K562 (cell line): ENCODE measurements around the gene PRPSAP2. TPM values are rescaled to one million over a fixed set of nuclear protein-coding genes. Genes with fewer than 3 reads are reported as not detected.

Source experiments
- ATAC-seq: fragments of 200-7000 bp; cut with Tn5 transposase; 3 replicates; pipeline ENCODE4 v1.9.1; 2020; ENCODE audit warnings: moderate library complexity
- BruUV-seq: library from RNA; stranded (reverse); fragments of 400-500 nt; replicated peaks from 2 replicates; lab custom pipeline; 2021; lab: Mats Ljungman, UMichigan
- CTCF ChIA-PET: fragments of 300-600 bp; formaldehyde crosslinking; extraction: SDS; loops from one replicate; lab custom pipeline; 2021; ENCODE audit warnings: low intra/inter-chr PET ratio; lab: Yijun Ruan, JAX
- POLR2A ChIA-PET: fragments of 300-600, 350-650 bp; sonication (Branson Sonifier 250); formaldehyde crosslinking; extraction: SDS; loops from one replicate; lab custom pipeline; 2021; ENCODE audit warnings: antibody characterized with exemption, inconsistent platforms; lab: Yijun Ruan, JAX
- DNase-seq, 4 experiments: peaks; one replicate each; pipeline versions ENCODE4 v3.0.0 to v3.0.0-alpha.2; 2011 to 2018; ENCODE audit warnings: low spot score in 3 of 4, mixed read lengths in 3 of 4; ENCODE audit errors: extremely low read depth in 1 of 4
- FAIRE-seq: peaks from 2 replicates; lab custom pipeline; 2011; peaks lifted over from hg19 to GRCh38; lab: Jason Lieb, UNC
- H2AFZ ChIP-seq: 2 replicates; pipeline ENCODE4 v1.6.0; 2011; ENCODE audit warnings: low read depth, low read length, control low read depth, inconsistent platforms
- H3K27ac ChIP-seq: fragments of 200-600 bp; 3 replicates; pipeline ENCODE4 v1.8.0; 2011; ENCODE audit warnings: low read depth, mild to moderate bottlenecking, control low read depth, inconsistent platforms, low read length, moderate library complexity, mixed read lengths; ENCODE audit errors: extremely low read depth
- H3K27me3 ChIP-seq, 2 experiments: fragments of 300-600 bp in 1 of 2; 2 replicates in 1 of 2; 3 replicates in 1 of 2; pipeline versions ENCODE4 v1.6.0 to v1.8.0; 2011; ENCODE audit warnings: inconsistent platforms in 2 of 2, low read length in 2 of 2, mild to moderate bottlenecking in 1 of 2, mixed read lengths in 1 of 2, moderate library complexity in 1 of 2; ENCODE audit not compliant: control insufficient read depth in 2 of 2, insufficient read depth in 2 of 2
- H3K36me3 ChIP-seq: fragments of 300-600 bp; 3 replicates; pipeline ENCODE4 v1.8.0; 2011; ENCODE audit warnings: mild to moderate bottlenecking, low read length, inconsistent platforms; ENCODE audit not compliant: control insufficient read depth, insufficient read depth
- H3K4me1 ChIP-seq, 2 experiments: fragments of 200-600 bp in 1 of 2; replicated peaks in 1 of 2; 2 replicates in 1 of 2; 3 replicates in 1 of 2; pipeline versions ENCODE4 v1.5.1 to v1.8.0; 2011; ENCODE audit warnings: inconsistent platforms in 2 of 2, low read length in 2 of 2, mild to moderate bottlenecking in 1 of 2, mixed read lengths in 1 of 2, moderate library complexity in 1 of 2; ENCODE audit not compliant: control insufficient read depth in 2 of 2, insufficient read depth in 2 of 2
- H3K4me2 ChIP-seq: 2 replicates; pipeline ENCODE4 v1.6.1; 2011; ENCODE audit warnings: low read length, control low read depth, inconsistent platforms, mixed read lengths; ENCODE audit not compliant: insufficient read depth
- H3K4me3 ChIP-seq: fragments of 200-600 bp; sonication (generic), shearing (Covaris generic); 2 replicates; pipeline ENCODE4 v1.5.1; 2016; ENCODE audit warnings: control low read depth, inconsistent platforms
- H3K79me2 ChIP-seq: fragments of 200-600 bp; 3 replicates; pipeline ENCODE4 v1.8.0; 2011; ENCODE audit warnings: low read length, inconsistent platforms; ENCODE audit not compliant: control insufficient read depth, insufficient read depth
- H3K9ac ChIP-seq, 2 experiments: 2 replicates each; pipeline versions ENCODE4 v1.6.0 to v1.6.1; 2011; ENCODE audit warnings: low read depth in 2 of 2, low read length in 2 of 2, control low read depth in 1 of 2, inconsistent platforms in 1 of 2, mild to moderate bottlenecking in 1 of 2, mixed read lengths in 1 of 2; ENCODE audit not compliant: insufficient read depth in 1 of 2
- H3K9me1 ChIP-seq: one replicate; pipeline ENCODE4 v1.6.0; 2011; ENCODE audit warnings: inconsistent platforms, mild to moderate bottlenecking, low read length, moderate library complexity; ENCODE audit not compliant: control insufficient read depth, insufficient read depth
- H3K9me3 ChIP-seq: replicated peaks from 2 replicates; pipeline ENCODE4 v1.5.1; 2011; ENCODE audit warnings: low read depth, low read length, inconsistent platforms; ENCODE audit not compliant: control insufficient read depth, insufficient read depth
- H4K20me1 ChIP-seq: replicated peaks from 2 replicates; pipeline ENCODE4 v1.6.1; 2011; ENCODE audit warnings: low read length, inconsistent platforms, mixed read lengths; ENCODE audit not compliant: control insufficient read depth, insufficient read depth
- CHD2 ChIP-seq: IDR thresholded peaks from 2 replicates; pipeline ENCODE4 v1.6.1; 2011; ENCODE audit warnings: low read depth, low read length
- HMG20B ChIP-seq: fragments of 250-450 bp; sonication (Bioruptor Pico); IDR thresholded peaks from 2 replicates; pipeline ENCODE4 v1.5.0; 2021; ENCODE audit warnings: mild to moderate bottlenecking
- NONO ChIP-seq, 2 experiments: fragments of 200-400 bp in 1 of 2; fragments of 450-650 bp in 1 of 2; formaldehyde crosslinking in 1 of 2; IDR thresholded peaks; 2 replicates each; pipeline ENCODE4 v1.6.1; 2017; ENCODE audit warnings: low read depth in 2 of 2, mild to moderate bottlenecking in 2 of 2, moderate library complexity in 2 of 2, low read length in 1 of 2
- THRA ChIP-seq: fragments of 450-650 bp; IDR thresholded peaks from 2 replicates; pipeline ENCODE4 v1.6.1; 2017; ENCODE audit warnings: mild to moderate bottlenecking, moderate library complexity
- WGBS: fragments of 100-300 bp; shearing (Covaris generic); methylation state at CpG from one replicate; pipeline ENCODE4 v1.1.6; 2016; ENCODE audit warnings: low coverage, mixed read lengths; ENCODE audit not compliant: insufficient coverage; ENCODE audit errors: missing lambda C conversion rate; 5-methylcytosine and 5-hydroxymethylcytosine counted together
- in situ Hi-C: fragments of 300-500 bp; cut with MboI; formaldehyde crosslinking; loops from 4 replicates; pipeline ENCODE4 v1.15.0; 2018; ENCODE audit warnings: inconsistent platforms, mixed read lengths
- intact Hi-C: fragments of 100-400 bp; cut with micrococcal nuclease; formaldehyde crosslinking; loops from 2 replicates; pipeline ENCODE4 v1.14.2; 2022
- polyA plus RNA-seq, 8 experiments: library from polyadenylated mRNA; depleted of rRNA in 4 of 8; stranded (reverse) in 5 of 8; unstranded in 3 of 8; fragments of >200 nt; fragmentation: Nextera tagmentation in 2 of 8; fragmentation: Illumina TruSeq in 1 of 8; extraction: Ambion mirVana in 2 of 8; extraction: Trizol in 1 of 8; gene quantifications; 2 replicates each; pipeline versions ENCODE4 v1.2.1 to v1.2.3, GENCODE V29; 2011 to 2014; ENCODE audit warnings: inconsistent platforms in 1 of 8, missing spikeins in 1 of 8
- total RNA-seq, 7 experiments: library from RNA; depleted of rRNA in 6 of 7; stranded (reverse); fragments of >200 nt in 6 of 7; fragmentation: Illumina TruSeq in 2 of 7; extraction: Trizol in 2 of 7; gene quantifications; 2 replicates each; pipeline versions ENCODE4 v1.2.1 to v1.2.3, GENCODE V29; 2011 to 2021; ENCODE audit warnings: low replicate concordance in 1 of 7
- TF ChIP-seq, protein P1 (sequence below): fragments of 450-650 bp; IDR thresholded peaks from 2 replicates; pipeline ENCODE4 v1.6.1; 2016; ENCODE audit warnings: low read depth, mild to moderate bottlenecking, moderate library complexity

Gene PRPSAP2
- total and polyA plus RNA-seq, 9 of the 15 experiments (the other 6 are each of a cell fraction or from before 2014, with no cell fraction given): 15.5 to 56.7 (median 35.7) TPM

GRCh38 chr17:18932360-18933055 lies 74.6 kb downstream of the PRPSAP2 start:
- WGBS: 62% methylated on average over 5 of the region's 5 CpGs
- no peaks in the 10 kb centered on the region for H3K9me3 ChIP-seq
- intact Hi-C loops: loop anchor here (10.0 kb wide), 1 partner anchor 308 kb away; no protein-coding TSS in a partner anchor

More at GRCh38 chr17:18932360-18933055, 74.6 kb downstream of the PRPSAP2 start:
- ChIA-PET CTCF (no interaction called here), POLR2A (interaction anchor here (1.5 to 1.7 kb wide), 2 partner anchors 10 to 17 kb away, joined by 3 read pairs; no protein-coding TSS in a partner anchor)
- no peaks in the 10 kb centered on the region for H4K20me1 ChIP-seq
- FAIRE-seq: no peak
- H3K36me3 ChIP-seq: peaks cover 25% of the 10 kb centered on the region; the same call in 2 of the 3 replicates
- H3K79me2 ChIP-seq: no peaks in the 10 kb centered on the region
- H3K4me3 ChIP-seq: no peak overlapping the region
- no peak for DNase-seq
- no TSS peak for BruUV-seq
- TF ChIP-seq NONO (IDR thresholded peaks at IDR 0.05; ENCODE audit: low read depth in 2 of 2, low read length in 1 of 2): no peak
- TF ChIP-seq HMG20B (CRISPR knock-in tag): no peak
- no peak for TF ChIP-seq THRA
- TF ChIP-seq, protein P1, sequence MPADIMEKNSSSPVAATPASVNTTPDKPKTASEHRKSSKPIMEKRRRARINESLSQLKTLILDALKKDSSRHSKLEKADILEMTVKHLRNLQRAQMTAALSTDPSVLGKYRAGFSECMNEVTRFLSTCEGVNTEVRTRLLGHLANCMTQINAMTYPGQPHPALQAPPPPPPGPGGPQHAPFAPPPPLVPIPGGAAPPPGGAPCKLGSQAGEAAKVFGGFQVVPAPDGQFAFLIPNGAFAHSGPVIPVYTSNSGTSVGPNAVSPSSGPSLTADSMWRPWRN: no peak
- TF ChIP-seq CHD2: no peak
- H3K4me2 ChIP-seq: no peak overlapping the region
- peaks cover 0 to 3% of the 10 kb centered on the region in 2 experiments; a peak in 1 of 5 replicates for H3K4me1 ChIP-seq
- ATAC-seq: no peak
- H3K27me3 ChIP-seq: no peaks in the 10 kb centered on the region
- H3K27ac ChIP-seq: no peak overlapping the region
- in situ Hi-C loops: no loop called here
- H2AFZ ChIP-seq: no peak overlapping the region
- no peak overlapping the region for H3K9ac ChIP-seq
- no peaks in the 10 kb centered on the region for H3K9me1 ChIP-seq
